A549 (cell line): Measurements from ENCODE around the gene DUOX1. TPM values are rescaled to one million over a fixed set of nuclear protein-coding genes. Genes with fewer than 3 reads are reported as not detected.
"Not testable (repeated sequence)": the region's sequence is repeated elsewhere in the genome, so short reads cannot be mapped to it uniquely, and the experiment has no call there.

Source experiments
- ATAC-seq, 2 experiments: fragments of 200-7000 bp in 1 of 2; fragments of >200 bp in 1 of 2; cut with Nextera tagmentation in 1 of 2; cut with Tn5 transposase in 1 of 2; 3 replicates each; pipeline versions ENCODE4 v1.8.0 to v1.9.1; 2018 to 2020; ENCODE audit warnings: mild to moderate bottlenecking in 1 of 2, moderate library complexity in 1 of 2
- CTCF ChIA-PET: fragments of 300-600 bp; sonication (Branson Sonifier 250); formaldehyde crosslinking; extraction: SDS; loops from one replicate; lab custom pipeline; 2021; ENCODE audit warnings: antibody characterized with exemption, inconsistent platforms; lab: Yijun Ruan, JAX
- POLR2A ChIA-PET: fragments of 350-600 bp; formaldehyde crosslinking; extraction: SDS; loops from one replicate; lab custom pipeline; 2021; ENCODE audit warnings: antibody characterized with exemption, inconsistent platforms; lab: Yijun Ruan, JAX
- DNase-seq, 2 experiments: peaks; one replicate each; pipeline versions ENCODE4 v3.0.0 to v3.0.0-alpha.2; 2011 to 2016; ENCODE audit warnings: low read depth in 1 of 2, low spot score in 1 of 2
- FAIRE-seq: peaks from 2 replicates; lab custom pipeline; 2011; peaks lifted over from hg19 to GRCh38; lab: Jason Lieb, UNC
- H3K27ac ChIP-seq, 2 experiments: fragments of >200 bp; sonication (Bioruptor Twin); formaldehyde crosslinking; 3 replicates each; pipeline ENCODE4 v1.5.1; 2016 to 2017
- H3K4me1 ChIP-seq: fragments of >200 bp; sonication (Bioruptor Twin); formaldehyde crosslinking; 3 replicates; pipeline ENCODE4 v1.6.1; 2016
- H3K4me2 ChIP-seq: fragments of >200 bp; sonication (Bioruptor Twin); formaldehyde crosslinking; 3 replicates; pipeline ENCODE4 v1.6.1; 2016
- H3K4me3 ChIP-seq: fragments of >200 bp; sonication (Bioruptor Twin); formaldehyde crosslinking; 3 replicates; pipeline ENCODE4 v1.5.1; 2016
- H3K9me3 ChIP-seq: fragments of >200 bp; sonication (Bioruptor Twin); formaldehyde crosslinking; 3 replicates; pipeline ENCODE4 v1.6.1; 2016
- CHD2 ChIP-seq: fragments of 150-350 bp; IDR thresholded peaks from 2 replicates; pipeline ENCODE4 v1.6.1; 2014; ENCODE audit warnings: low read length; ENCODE audit not compliant: partially characterized antibody
- EHMT2 ChIP-seq: fragments of 200-600 bp; sonication (generic); IDR thresholded peaks from 2 replicates; pipeline ENCODE4 v1.6.1; 2016; ENCODE audit warnings: antibody characterized with exemption, low read depth, mild to moderate bottlenecking, moderate library complexity
- GATA3 ChIP-seq: IDR thresholded peaks from 2 replicates; pipeline ENCODE4 v1.6.1; 2012; ENCODE audit warnings: borderline replicate concordance
- HEYL ChIP-seq: fragments of 250-450 bp; sonication (Bioruptor Pico); IDR thresholded peaks from 2 replicates; pipeline ENCODE4 v1.8.0; 2021; ENCODE audit warnings: mild to moderate bottlenecking, moderate library complexity
- JUNB ChIP-seq: fragments of >200 bp; sonication (Bioruptor Twin); formaldehyde crosslinking; IDR thresholded peaks from 2 replicates; pipeline ENCODE4 v1.6.1; 2016
- KDM5A ChIP-seq: fragments of 200-600 bp; sonication (generic); IDR thresholded peaks from 2 replicates; pipeline ENCODE4 v1.6.1; 2016; ENCODE audit warnings: antibody characterized with exemption, mild to moderate bottlenecking
- MAZ ChIP-seq: fragments of 150-350 bp; IDR thresholded peaks from 2 replicates; pipeline ENCODE4 v1.6.1; 2014; ENCODE audit warnings: antibody characterized with exemption, low read depth, low read length, borderline replicate concordance
- NR3C1 ChIP-seq: fragments of >200 bp; sonication (Bioruptor Twin); formaldehyde crosslinking; IDR thresholded peaks from 3 replicates; pipeline ENCODE4 v1.6.1; 2017
- POLR2A ChIP-seq: IDR thresholded peaks from 2 replicates; pipeline ENCODE4 v1.6.1; 2012; ENCODE audit warnings: mild to moderate bottlenecking, low read length
- RARB ChIP-seq: fragments of 250-450 bp; sonication (Bioruptor Pico); IDR thresholded peaks from 2 replicates; pipeline ENCODE4 v1.8.0; 2021; ENCODE audit warnings: mild to moderate bottlenecking, moderate library complexity
- RNF2 ChIP-seq: fragments of 200-600 bp; sonication (generic); IDR thresholded peaks from 2 replicates; pipeline ENCODE4 v1.6.1; 2016; ENCODE audit warnings: low read depth, mild to moderate bottlenecking, antibody characterized with exemption, moderate library complexity, borderline replicate concordance
- SREBF2 ChIP-seq: fragments of 450-650 bp; IDR thresholded peaks from 2 replicates; pipeline ENCODE4 v1.6.1; 2014; ENCODE audit warnings: mild to moderate bottlenecking, moderate library complexity
- ZNF302 ChIP-seq: fragments of 250-450 bp; sonication (Bioruptor Pico); IDR thresholded peaks from 2 replicates; pipeline ENCODE4 v1.9.0; 2021; ENCODE audit warnings: inconsistent platforms, mild to moderate bottlenecking, moderate library complexity
- WGBS: methylation state at CpG from one replicate; pipeline ENCODE4 v1.1.6; 2017; ENCODE audit errors: missing lambda C conversion rate; 5-methylcytosine and 5-hydroxymethylcytosine counted together
- polyA plus RNA-seq, 4 experiments: library from polyadenylated mRNA; depleted of rRNA in 3 of 4; stranded (reverse); fragments of >200 nt; fragmentation: RNase III in 1 of 4; extraction: RNeasy Plus Mini Kit Qiagen cat#74134 plus additional on column Dnase treatment in 1 of 4; gene quantifications; 2 replicates in 3 of 4; 3 replicates in 1 of 4; pipeline ENCODE4 v1.2.3, GENCODE V29; 2011 to 2017
- TF ChIP-seq, protein P1 (sequence below): IDR thresholded peaks from 2 replicates; pipeline ENCODE4 v1.6.1; 2012
- TF ChIP-seq, protein P2 (sequence below): fragments of 450-650 bp; IDR thresholded peaks from 2 replicates; pipeline ENCODE4 v1.6.1; 2014; ENCODE audit warnings: antibody characterized with exemption
- TF ChIP-seq, protein P3 (sequence below): fragments of 200-600 bp; sonication (generic); IDR thresholded peaks from 2 replicates; pipeline ENCODE4 v1.6.1; 2016; ENCODE audit warnings: antibody characterized with exemption, mild to moderate bottlenecking, moderate library complexity
- TF ChIP-seq, protein P4 (sequence below): fragments of >200 bp; sonication (Bioruptor Twin); formaldehyde crosslinking; IDR thresholded peaks from 3 replicates; pipeline ENCODE4 v1.5.1; 2016
- TF ChIP-seq, protein P5 (sequence below): fragments of >200 bp; sonication (Bioruptor Twin); formaldehyde crosslinking; IDR thresholded peaks from 2 replicates; pipeline ENCODE4 v1.6.1; 2016
- TF ChIP-seq, protein P6 (sequence below): IDR thresholded peaks from 2 replicates; pipeline ENCODE4 v1.6.1; 2012

The DUOX1 gene
- polyA plus RNA-seq, 2 of the 4 experiments (the other 2 are of a cell fraction): not detected

DNA sequence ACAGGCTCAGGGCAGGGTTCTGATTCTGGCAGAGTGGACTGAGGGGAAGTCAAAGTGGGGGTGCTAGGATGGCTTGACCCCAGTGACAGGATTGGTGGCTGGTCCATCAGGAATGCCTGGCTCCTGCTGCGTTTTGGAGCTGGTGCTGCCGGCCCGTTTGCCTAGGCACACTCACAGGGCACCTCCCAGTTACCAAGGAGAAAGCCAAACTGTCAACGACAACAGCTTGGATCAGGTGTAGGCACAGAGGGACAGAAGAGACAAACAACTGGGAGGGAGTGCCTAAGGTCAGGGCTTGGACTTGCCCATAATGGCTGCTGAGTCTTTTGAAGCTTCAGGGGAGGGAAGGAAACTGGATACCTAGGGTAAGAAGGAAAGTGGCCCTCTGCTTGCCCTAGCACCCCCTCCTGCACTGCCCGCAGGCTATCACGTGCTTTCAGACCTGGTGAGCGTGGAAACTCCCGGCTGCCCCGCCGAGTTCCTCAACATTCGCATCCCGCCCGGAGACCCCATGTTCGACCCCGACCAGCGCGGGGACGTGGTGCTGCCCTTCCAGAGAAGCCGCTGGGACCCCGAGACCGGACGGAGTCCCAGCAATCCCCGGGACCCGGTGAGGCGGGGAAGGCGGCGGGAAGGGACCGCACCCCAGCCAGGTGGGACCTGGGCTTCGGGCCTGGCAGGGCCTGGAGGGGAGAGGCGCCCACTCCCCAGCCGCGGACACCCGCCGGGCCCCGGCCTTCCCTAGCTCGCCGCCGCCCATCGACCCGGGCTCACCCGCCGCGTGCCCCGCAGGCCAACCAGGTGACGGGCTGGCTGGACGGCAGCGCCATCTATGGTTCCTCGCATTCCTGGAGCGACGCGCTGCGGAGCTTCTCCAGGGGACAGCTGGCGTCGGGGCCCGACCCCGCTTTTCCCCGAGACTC lies 5.1 kb downstream of the DUOX1 start:
- Histone ChIP-seq H3K9me3 (no peaks in the 10 kb centered on the region), H3K4me2 (no peak overlapping the region), H3K4me3 (no peak overlapping the region), H3K27ac (no peak overlapping the region), H3K4me1 (no peaks in the 10 kb centered on the region)
- ATAC-seq: no peak
- DNase-seq: no peak
- WGBS: 86% methylated on average over 26 of the region's 57 CpGs
- CTCF ChIA-PET: interaction anchor here (1.1 kb wide), 1 partner anchor 17 kb away, joined by 4 read pairs; no protein-coding TSS in a partner anchor
- TF ChIP-seq HEYL: no peak
- no peak for TF ChIP-seq MAZ
- no peak for TF ChIP-seq KDM5A
- TF ChIP-seq, protein P1, sequence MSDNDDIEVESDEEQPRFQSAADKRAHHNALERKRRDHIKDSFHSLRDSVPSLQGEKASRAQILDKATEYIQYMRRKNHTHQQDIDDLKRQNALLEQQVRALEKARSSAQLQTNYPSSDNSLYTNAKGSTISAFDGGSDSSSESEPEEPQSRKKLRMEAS: no peak
- FAIRE-seq: no peak
- POLR2A ChIA-PET: no interaction called here

DNA sequence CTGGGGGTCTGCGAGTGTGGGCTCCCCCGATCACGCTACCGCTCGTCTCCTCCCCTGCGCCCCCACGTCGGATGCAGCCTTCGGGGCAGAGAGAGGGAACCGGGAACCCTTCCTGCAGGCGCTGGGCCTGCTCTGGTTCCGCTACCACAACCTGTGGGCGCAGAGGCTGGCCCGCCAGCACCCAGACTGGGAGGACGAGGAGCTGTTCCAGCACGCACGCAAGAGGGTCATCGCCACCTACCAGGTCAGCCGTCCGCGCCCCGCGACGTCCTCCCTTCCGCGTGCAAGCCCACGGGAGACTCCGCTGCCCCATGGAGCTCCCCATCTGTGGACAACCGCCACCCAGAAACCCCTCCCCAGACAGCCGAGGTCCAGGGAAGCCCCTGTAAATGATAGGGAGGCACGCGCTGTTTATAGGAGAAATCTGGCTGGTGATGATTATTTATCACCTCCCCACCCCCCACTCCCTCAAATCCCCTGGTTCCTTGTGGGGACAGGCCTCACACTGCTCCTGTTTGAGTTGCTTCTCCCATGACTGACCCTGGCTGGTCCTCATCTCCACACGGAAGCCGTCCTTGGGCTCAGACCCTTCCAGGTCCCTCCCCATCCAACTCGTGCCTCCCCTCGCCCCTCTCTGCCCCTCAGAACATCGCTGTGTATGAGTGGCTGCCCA lies 6.0 kb downstream of the DUOX1 start:
- H3K27ac ChIP-seq, H3K4me2 ChIP-seq, H3K4me1 ChIP-seq, DNase-seq, H3K9me3 ChIP-seq, ATAC-seq, CTCF ChIA-PET, POLR2A ChIA-PET, H3K4me3 ChIP-seq, FAIRE-seq: not testable (repeated sequence)
- WGBS: 77% methylated on average over 14 of the region's 37 CpGs

DNA sequence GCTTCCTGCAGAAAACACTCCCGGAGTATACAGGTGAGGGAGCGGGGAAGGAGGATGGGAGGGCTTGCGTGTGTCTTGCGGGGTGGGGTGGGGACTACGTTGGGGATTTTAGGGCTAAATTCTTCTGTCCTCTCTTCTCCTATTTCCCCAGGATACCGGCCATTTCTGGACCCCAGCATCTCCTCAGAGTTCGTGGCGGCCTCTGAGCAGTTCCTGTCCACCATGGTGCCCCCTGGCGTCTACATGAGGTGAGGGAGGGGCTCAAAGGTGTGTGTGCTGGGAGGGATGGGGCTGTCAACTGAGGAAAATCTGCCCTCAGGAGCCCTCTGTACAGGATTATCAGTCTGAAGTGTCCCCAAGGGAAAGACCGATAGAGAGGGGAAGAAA lies 6.6 kb downstream of the DUOX1 start:
- DNase-seq: no peak
- 69% methylated on average over 8 of the region's 10 CpGs for WGBS
- H3K4me1 ChIP-seq: no peaks in the 10 kb centered on the region
- CTCF ChIA-PET: interaction anchor here (1.6 kb wide), 1 partner anchor 9 kb away, joined by 6 read pairs; no protein-coding TSS in a partner anchor
- FAIRE-seq: no peak
- TF ChIP-seq, protein P2, sequence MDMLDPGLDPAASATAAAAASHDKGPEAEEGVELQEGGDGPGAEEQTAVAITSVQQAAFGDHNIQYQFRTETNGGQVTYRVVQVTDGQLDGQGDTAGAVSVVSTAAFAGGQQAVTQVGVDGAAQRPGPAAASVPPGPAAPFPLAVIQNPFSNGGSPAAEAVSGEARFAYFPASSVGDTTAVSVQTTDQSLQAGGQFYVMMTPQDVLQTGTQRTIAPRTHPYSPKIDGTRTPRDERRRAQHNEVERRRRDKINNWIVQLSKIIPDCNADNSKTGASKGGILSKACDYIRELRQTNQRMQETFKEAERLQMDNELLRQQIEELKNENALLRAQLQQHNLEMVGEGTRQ: no peak
- no peak for TF ChIP-seq RNF2
- TF ChIP-seq, protein P3, sequence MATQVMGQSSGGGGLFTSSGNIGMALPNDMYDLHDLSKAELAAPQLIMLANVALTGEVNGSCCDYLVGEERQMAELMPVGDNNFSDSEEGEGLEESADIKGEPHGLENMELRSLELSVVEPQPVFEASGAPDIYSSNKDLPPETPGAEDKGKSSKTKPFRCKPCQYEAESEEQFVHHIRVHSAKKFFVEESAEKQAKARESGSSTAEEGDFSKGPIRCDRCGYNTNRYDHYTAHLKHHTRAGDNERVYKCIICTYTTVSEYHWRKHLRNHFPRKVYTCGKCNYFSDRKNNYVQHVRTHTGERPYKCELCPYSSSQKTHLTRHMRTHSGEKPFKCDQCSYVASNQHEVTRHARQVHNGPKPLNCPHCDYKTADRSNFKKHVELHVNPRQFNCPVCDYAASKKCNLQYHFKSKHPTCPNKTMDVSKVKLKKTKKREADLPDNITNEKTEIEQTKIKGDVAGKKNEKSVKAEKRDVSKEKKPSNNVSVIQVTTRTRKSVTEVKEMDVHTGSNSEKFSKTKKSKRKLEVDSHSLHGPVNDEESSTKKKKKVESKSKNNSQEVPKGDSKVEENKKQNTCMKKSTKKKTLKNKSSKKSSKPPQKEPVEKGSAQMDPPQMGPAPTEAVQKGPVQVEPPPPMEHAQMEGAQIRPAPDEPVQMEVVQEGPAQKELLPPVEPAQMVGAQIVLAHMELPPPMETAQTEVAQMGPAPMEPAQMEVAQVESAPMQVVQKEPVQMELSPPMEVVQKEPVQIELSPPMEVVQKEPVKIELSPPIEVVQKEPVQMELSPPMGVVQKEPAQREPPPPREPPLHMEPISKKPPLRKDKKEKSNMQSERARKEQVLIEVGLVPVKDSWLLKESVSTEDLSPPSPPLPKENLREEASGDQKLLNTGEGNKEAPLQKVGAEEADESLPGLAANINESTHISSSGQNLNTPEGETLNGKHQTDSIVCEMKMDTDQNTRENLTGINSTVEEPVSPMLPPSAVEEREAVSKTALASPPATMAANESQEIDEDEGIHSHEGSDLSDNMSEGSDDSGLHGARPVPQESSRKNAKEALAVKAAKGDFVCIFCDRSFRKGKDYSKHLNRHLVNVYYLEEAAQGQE: no peak
- TF ChIP-seq GATA3: no peak
- TF ChIP-seq POLR2A: no peak
- TF ChIP-seq, protein P4, sequence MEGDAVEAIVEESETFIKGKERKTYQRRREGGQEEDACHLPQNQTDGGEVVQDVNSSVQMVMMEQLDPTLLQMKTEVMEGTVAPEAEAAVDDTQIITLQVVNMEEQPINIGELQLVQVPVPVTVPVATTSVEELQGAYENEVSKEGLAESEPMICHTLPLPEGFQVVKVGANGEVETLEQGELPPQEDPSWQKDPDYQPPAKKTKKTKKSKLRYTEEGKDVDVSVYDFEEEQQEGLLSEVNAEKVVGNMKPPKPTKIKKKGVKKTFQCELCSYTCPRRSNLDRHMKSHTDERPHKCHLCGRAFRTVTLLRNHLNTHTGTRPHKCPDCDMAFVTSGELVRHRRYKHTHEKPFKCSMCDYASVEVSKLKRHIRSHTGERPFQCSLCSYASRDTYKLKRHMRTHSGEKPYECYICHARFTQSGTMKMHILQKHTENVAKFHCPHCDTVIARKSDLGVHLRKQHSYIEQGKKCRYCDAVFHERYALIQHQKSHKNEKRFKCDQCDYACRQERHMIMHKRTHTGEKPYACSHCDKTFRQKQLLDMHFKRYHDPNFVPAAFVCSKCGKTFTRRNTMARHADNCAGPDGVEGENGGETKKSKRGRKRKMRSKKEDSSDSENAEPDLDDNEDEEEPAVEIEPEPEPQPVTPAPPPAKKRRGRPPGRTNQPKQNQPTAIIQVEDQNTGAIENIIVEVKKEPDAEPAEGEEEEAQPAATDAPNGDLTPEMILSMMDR: no peak
- TF ChIP-seq NR3C1: no peak
- no peak for TF ChIP-seq CHD2
- TF ChIP-seq, protein P5, sequence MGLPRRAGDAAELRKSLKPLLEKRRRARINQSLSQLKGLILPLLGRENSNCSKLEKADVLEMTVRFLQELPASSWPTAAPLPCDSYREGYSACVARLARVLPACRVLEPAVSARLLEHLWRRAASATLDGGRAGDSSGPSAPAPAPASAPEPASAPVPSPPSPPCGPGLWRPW: no peak
- TF ChIP-seq JUNB: no peak
- no peak for TF ChIP-seq EHMT2
- no peak for TF ChIP-seq SREBF2
- no peak for TF ChIP-seq ZNF302 (CRISPR knock-in tag)
- TF ChIP-seq, protein P6, sequence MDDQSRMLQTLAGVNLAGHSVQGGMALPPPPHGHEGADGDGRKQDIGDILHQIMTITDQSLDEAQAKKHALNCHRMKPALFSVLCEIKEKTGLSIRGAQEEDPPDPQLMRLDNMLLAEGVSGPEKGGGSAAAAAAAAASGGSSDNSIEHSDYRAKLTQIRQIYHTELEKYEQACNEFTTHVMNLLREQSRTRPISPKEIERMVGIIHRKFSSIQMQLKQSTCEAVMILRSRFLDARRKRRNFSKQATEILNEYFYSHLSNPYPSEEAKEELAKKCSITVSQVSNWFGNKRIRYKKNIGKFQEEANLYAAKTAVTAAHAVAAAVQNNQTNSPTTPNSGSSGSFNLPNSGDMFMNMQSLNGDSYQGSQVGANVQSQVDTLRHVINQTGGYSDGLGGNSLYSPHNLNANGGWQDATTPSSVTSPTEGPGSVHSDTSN: no peak
- no peak for TF ChIP-seq RARB (CRISPR knock-in tag)
- TF ChIP-seq, all 56 proteins: peak for 0
- H3K9me3 ChIP-seq: no peaks in the 10 kb centered on the region
- H3K4me3 ChIP-seq: no peak overlapping the region
- H3K27ac ChIP-seq: no peak overlapping the region
- no peak for ATAC-seq
- no peak overlapping the region for H3K4me2 ChIP-seq
- POLR2A ChIA-PET: no interaction called here
